ENCODE data around the gene PRL. TPM values are rescaled to one million over a fixed set of nuclear protein-coding genes. Genes with fewer than 3 reads are reported as not detected.

PRL gene
- total and polyA plus RNA-seq, 2 of the 13 experiments (the other 11 are each of a cell fraction or from before 2014, with no cell fraction given): not detected

DNA sequence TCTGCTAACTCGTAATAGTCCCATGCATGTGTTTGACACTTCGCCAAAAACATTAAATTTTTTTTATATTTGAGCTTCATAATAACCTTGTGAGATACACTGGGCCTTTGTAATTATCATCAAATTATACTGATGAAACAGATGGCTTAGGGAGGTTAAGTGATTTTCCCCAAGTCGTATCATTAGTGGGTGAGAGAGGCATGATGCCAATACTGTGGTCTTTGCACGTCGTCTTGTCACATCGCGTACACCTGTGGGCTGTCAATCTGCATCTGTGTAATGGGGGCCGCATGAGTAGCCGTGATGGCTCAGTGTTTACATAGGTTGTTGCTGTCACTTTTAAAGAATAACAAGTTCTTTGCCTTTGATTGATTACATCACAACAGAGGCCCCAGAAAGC lies 1.7 kb downstream of the PRL start:
- FAIRE-seq (no peak), DNase-seq (ENCODE audit: low spot score) (no peak), ATAC-seq (no peak)
- peaks cover 33% of the 10 kb centered on the region for H3K9me3 ChIP-seq (ENCODE audit: low read length)
- 44% methylated on average over 9 of the region's 9 CpGs for WGBS (ENCODE audit: low lambda C conversion rate)
- ChIA-PET POLR2A (no interaction called here), CTCF (ENCODE audit: low intra/inter-chr PET ratio, low total read pairs) (no interaction called here)
- TF ChIP-seq PTBP1 (IDR thresholded peaks at IDR 0.05; ENCODE audit: low read depth, low read length, poor library complexity, severe bottlenecking) (no peak), AGO1 (IDR thresholded peaks at IDR 0.05; ENCODE audit: low read depth, low read length, poor library complexity, severe bottlenecking) (no peak), JUND (CRISPR knock-in tag; IDR thresholded peaks at IDR 0.05) (no peak), MATR3 (CRISPR knock-in tag; IDR thresholded peaks at IDR 0.05) (no peak), KLF11 (CRISPR knock-in tag; IDR thresholded peaks at IDR 0.05) (no peak), ZNF496 (CRISPR knock-in tag; IDR thresholded peaks at IDR 0.05; ENCODE audit: insufficient replicate concordance) (no peak), ZNF576 (CRISPR knock-in tag; IDR thresholded peaks at IDR 0.05) (no peak), ELF1 (CRISPR knock-in tag; IDR thresholded peaks at IDR 0.05) (no peak), ZNF672 (CRISPR knock-in tag; IDR thresholded peaks at IDR 0.05) (no peak), KDM4B (CRISPR knock-in tag; IDR thresholded peaks at IDR 0.05) (no peak), REXO4 (CRISPR knock-in tag; IDR thresholded peaks at IDR 0.05; ENCODE audit: borderline replicate concordance) (no peak), ZNF10 (CRISPR knock-in tag; IDR thresholded peaks at IDR 0.05; ENCODE audit: borderline replicate concordance, low read depth) (no peak), TEAD3 (CRISPR knock-in tag; optimal IDR thresholded peaks at IDR 0.05; ENCODE audit: borderline replicate concordance) (no peak), TAF1 (CRISPR knock-in tag; IDR thresholded peaks at IDR 0.05) (no peak), ATF6 (CRISPR knock-in tag; conservative IDR thresholded peaks at IDR 0.05) (no peak), JUN (CRISPR knock-in tag; IDR thresholded peaks at IDR 0.05) (no peak)
- H3K79me2 ChIP-seq (ENCODE audit: insufficient read depth, low read length): no peaks in the 10 kb centered on the region
- H3K36me3 ChIP-seq (replicated peaks in 1 of 2; ENCODE audit: control insufficient read depth in 1 of 2, insufficient read depth in 2 of 2, low read length in 2 of 2): no peaks in the 10 kb centered on the region
- H3K27ac ChIP-seq (ENCODE audit: extremely low read length, insufficient read depth, low read length): no peak overlapping the region
- no peak overlapping the region for H3K4me2 ChIP-seq (ENCODE audit: low read depth, low read length)
- no peak overlapping the region for H3K9ac ChIP-seq (ENCODE audit: insufficient read depth, low read depth, low read length)
- H3K4me3 ChIP-seq (replicated peaks in 1 of 3; ENCODE audit: insufficient read depth in 1 of 3, low read depth in 2 of 3, low read length in 3 of 3): no peak overlapping the region
- H3K4me1 ChIP-seq (ENCODE audit: insufficient read depth, low read length): no peaks in the 10 kb centered on the region
- no peaks in the 10 kb centered on the region; a peak in 1 of 5 replicates for H3K27me3 ChIP-seq (ENCODE audit: control insufficient read depth in 1 of 2, insufficient read depth in 2 of 2, low read length in 2 of 2)
- intact Hi-C loops (cut with micrococcal nuclease; ENCODE audit: unreplicated experiment): no loop called here
- no TSS peak for BruUV-seq (replicated peaks)
- in situ Hi-C loops (cut with HindIII; ENCODE audit: extremely low pct_ligation_motif_present, low pct_unique_long_range_greater_than_20kb): no loop called here
- no peaks in the 10 kb centered on the region for H4K20me1 ChIP-seq (ENCODE audit: insufficient read depth, low read length)
- H2AFZ ChIP-seq (ENCODE audit: low read length): no peak overlapping the region

Data from HepG2 (cell line).